GM10266 (cell line): ENCODE data around the gene TNPO3.

Experiments used
- DNase-seq: peaks from one replicate; pipeline ENCODE4 v3.0.0; 2012; ENCODE audit errors: extremely low spot score
- TF ChIP-seq, protein P1 (sequence below): IDR thresholded peaks from 2 replicates; pipeline ENCODE4 v1.5.1; 2012; ENCODE audit warnings: mild to moderate bottlenecking, low read depth; ENCODE audit not compliant: control insufficient read depth, insufficient read depth; ENCODE audit errors: missing control alignments

Gene TNPO3

DNA sequence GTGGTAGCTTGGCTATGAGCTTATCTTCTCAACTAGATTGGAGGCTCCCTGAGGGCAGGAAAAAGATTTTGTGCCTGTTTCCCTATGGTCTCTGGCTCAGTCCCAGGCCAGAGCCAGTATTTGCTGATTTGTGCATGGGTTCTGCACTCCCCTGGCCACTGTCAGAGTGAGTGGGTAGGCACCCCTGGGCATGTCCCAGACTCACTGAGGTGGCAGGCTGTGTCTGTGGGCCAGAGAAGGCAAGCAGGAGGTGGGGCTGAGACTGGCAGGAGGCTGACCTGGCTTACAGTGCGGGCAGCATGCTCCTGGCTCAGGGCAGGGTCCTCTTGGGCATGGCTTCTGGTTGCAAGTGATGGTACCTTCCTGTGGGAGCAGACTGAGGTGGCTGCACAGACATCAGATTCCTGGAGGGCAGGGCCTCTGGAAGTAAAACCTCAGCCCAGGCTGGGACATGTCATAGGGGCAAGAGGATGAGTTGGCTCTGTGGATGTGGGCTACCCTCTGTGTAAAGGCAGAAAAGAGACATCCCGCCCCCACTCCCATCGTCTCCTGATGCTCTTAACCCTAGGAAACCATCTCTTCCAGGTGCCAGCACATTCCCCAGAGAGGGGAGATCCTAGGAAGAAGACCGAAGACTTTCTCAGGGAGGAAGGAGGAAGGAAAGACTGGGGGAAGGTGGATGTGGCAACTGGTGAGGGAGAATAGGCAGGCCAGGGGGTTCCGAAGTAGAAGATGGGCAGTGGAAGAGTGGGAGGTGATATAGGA lies 148.7 kb downstream of the TNPO3 start:
- TF ChIP-seq, protein P1, sequence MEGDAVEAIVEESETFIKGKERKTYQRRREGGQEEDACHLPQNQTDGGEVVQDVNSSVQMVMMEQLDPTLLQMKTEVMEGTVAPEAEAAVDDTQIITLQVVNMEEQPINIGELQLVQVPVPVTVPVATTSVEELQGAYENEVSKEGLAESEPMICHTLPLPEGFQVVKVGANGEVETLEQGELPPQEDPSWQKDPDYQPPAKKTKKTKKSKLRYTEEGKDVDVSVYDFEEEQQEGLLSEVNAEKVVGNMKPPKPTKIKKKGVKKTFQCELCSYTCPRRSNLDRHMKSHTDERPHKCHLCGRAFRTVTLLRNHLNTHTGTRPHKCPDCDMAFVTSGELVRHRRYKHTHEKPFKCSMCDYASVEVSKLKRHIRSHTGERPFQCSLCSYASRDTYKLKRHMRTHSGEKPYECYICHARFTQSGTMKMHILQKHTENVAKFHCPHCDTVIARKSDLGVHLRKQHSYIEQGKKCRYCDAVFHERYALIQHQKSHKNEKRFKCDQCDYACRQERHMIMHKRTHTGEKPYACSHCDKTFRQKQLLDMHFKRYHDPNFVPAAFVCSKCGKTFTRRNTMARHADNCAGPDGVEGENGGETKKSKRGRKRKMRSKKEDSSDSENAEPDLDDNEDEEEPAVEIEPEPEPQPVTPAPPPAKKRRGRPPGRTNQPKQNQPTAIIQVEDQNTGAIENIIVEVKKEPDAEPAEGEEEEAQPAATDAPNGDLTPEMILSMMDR: no peak
- DNase-seq: no peak

DNA sequence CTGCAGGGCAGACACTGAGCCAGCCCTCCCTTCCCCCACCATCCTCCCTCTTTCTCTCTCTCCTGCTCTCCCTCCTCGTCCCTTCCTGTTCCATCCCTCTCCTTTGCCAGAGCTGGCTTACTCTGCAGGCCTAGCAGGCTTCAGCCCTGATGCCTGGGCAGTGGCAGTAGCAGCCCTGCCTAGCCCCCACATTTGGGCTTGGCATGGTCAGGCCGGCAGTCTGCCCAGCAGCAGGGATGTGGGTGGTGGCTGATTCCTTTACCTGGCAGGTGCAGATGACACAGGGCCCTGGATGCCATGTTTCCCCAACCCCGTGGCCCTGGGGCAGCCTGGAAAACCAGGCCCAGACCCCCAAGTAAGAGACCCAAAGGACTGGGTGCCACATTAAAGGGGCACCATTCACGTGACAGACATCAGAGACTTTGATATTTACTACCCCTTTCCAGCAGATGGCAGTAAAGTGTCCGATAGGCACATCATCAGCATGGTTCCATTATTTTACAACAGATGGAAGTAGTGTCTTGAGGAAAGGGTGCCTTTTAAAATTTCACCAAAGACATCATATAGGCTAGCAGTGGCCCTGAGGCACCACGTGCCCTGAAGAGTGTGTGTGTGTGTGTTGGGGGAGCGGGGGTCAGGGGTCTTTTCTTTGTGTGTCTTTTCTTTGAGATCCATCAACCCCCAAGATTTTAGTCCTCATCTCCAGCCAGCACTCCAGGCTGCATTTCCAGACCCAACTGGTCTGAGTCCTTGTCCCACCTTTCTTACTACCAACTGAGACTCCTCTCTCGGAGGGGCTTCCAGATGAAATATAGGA lies 150.3 kb downstream of the TNPO3 start:
- peak; percentile 87 for DNase-seq

More for the DNA sequence above, 150.3 kb downstream of the TNPO3 start:
- TF ChIP-seq, protein P1: peak; percentile 68
